ENCODE data around the gene CACNB2.
"Not testable (repeated sequence)": the region's sequence is repeated elsewhere in the genome, so short reads cannot be mapped to it uniquely, and the experiment has no call there.

CACNB2 gene

GRCh38 chr10:18157881-18158280, 17.7 kb downstream of the CACNB2 start:
- TF ChIP-seq POU2F2 (IDR thresholded peaks at IDR 0.05; ENCODE audit: low read depth, low read length) (no peak), TAF1 (IDR thresholded peaks at IDR 0.05; ENCODE audit: low read depth, low read length) (no peak), SPI1 (IDR thresholded peaks at IDR 0.05; ENCODE audit: low read depth, low read length) (no peak), PAX5 (IDR thresholded peaks at IDR 0.05; ENCODE audit: insufficient read depth, low read length, severe bottlenecking) (no peak), POLR2A (IDR thresholded peaks at IDR 0.05; ENCODE audit: low read depth, low read length) (no peak), POLR2AphosphoS5 (IDR thresholded peaks at IDR 0.05; ENCODE audit: low read depth, low read length) (no peak)
- FAIRE-seq (no peak), DNase-seq (ENCODE audit: insufficient read length, low spot score) (no peak)

DNA sequence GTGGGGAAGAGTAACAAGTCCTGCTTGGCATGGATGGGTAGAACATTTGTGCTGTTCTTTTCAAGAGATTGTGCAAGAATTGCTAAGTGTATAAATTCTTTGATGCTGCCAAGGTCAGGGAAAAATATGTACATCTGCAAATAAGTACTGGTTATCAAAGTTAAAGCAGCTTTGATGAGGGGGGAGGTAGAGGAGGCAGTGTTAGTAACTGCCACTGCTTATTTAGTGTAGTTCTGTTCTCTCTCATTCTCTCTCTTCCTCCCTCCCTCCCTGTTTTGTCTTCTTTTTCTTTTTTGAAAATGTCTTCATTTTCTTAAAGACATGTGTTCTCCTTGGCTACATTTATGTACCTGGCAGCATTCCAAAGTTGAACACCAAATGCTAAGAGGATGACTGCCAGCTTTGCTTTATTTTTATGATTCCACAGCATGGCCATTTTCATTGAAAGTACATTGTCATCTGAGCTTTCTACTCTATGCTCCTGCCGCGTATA, 18.6 kb downstream of the CACNB2 start:
- TF ChIP-seq POU2F2 (IDR thresholded peaks at IDR 0.05; ENCODE audit: low read depth, low read length) (no peak), PAX5 (IDR thresholded peaks at IDR 0.05; ENCODE audit: insufficient read depth, low read length, severe bottlenecking) (no peak), POLR2AphosphoS5 (IDR thresholded peaks at IDR 0.05; ENCODE audit: low read depth, low read length) (no peak), SPI1 (IDR thresholded peaks at IDR 0.05; ENCODE audit: low read depth, low read length) (no peak), TAF1 (IDR thresholded peaks at IDR 0.05; ENCODE audit: low read depth, low read length) (no peak), POLR2A (IDR thresholded peaks at IDR 0.05; ENCODE audit: low read depth, low read length) (no peak)
- FAIRE-seq (no peak), DNase-seq (ENCODE audit: insufficient read length, low spot score) (no peak)

- DNase-seq (ENCODE audit: insufficient read length, low spot score) = no peak
- TF ChIP-seq POU2F2 (IDR thresholded peaks at IDR 0.05; ENCODE audit: low read depth, low read length) = no peak
- no peak for TF ChIP-seq TAF1 (IDR thresholded peaks at IDR 0.05; ENCODE audit: low read depth, low read length)
- no peak for TF ChIP-seq POLR2AphosphoS5 (IDR thresholded peaks at IDR 0.05; ENCODE audit: low read depth, low read length)
- no peak for TF ChIP-seq SPI1 (IDR thresholded peaks at IDR 0.05; ENCODE audit: low read depth, low read length)
- no peak for TF ChIP-seq PAX5 (IDR thresholded peaks at IDR 0.05; ENCODE audit: insufficient read depth, low read length, severe bottlenecking)
- TF ChIP-seq POLR2A (IDR thresholded peaks at IDR 0.05; ENCODE audit: low read depth, low read length) = no peak
- no peak for FAIRE-seq
Observed at GRCh38 chr10:18159557-18159956, 19.3 kb downstream of the CACNB2 start.

GRCh38 chr10:18162021-18162627, 21.9 kb downstream of the CACNB2 start:
- FAIRE-seq (no peak), DNase-seq (ENCODE audit: insufficient read length, low spot score) (no peak)
- no peak for TF ChIP-seq POLR2AphosphoS5 (IDR thresholded peaks at IDR 0.05; ENCODE audit: low read depth, low read length)
- TF ChIP-seq TAF1 (IDR thresholded peaks at IDR 0.05; ENCODE audit: low read depth, low read length) = no peak
- no peak for TF ChIP-seq POU2F2 (IDR thresholded peaks at IDR 0.05; ENCODE audit: low read depth, low read length)
- TF ChIP-seq SPI1 (IDR thresholded peaks at IDR 0.05; ENCODE audit: low read depth, low read length) = no peak
- TF ChIP-seq POLR2A (IDR thresholded peaks at IDR 0.05; ENCODE audit: low read depth, low read length) = no peak
- no peak for TF ChIP-seq PAX5 (IDR thresholded peaks at IDR 0.05; ENCODE audit: insufficient read depth, low read length, severe bottlenecking)

DNA sequence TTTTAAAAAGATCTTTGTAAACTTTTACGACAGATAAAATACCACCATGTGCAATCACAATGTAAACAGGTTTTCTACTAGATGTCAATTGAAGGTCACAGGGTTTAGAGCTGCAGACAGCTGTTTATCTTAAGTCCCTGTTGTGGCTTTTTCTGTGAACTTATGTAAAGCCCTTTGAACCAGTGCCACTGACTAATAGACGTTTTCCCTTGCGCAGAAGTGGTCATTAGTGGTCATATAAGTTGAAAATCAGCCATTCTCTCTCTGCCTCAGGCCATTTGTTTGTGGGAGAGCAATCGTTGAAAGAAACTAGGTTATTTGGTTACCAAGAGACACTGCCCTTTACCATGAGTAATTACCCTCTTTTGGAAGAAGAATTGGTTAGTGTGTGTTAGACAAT, 23.9 kb downstream of the CACNB2 start:
- TF ChIP-seq TAF1 (IDR thresholded peaks at IDR 0.05; ENCODE audit: low read depth, low read length) (no peak), POLR2A (IDR thresholded peaks at IDR 0.05; ENCODE audit: low read depth, low read length) (no peak), SPI1 (IDR thresholded peaks at IDR 0.05; ENCODE audit: low read depth, low read length) (no peak), POLR2AphosphoS5 (IDR thresholded peaks at IDR 0.05; ENCODE audit: low read depth, low read length) (no peak), PAX5 (IDR thresholded peaks at IDR 0.05; ENCODE audit: insufficient read depth, low read length, severe bottlenecking) (no peak), POU2F2 (IDR thresholded peaks at IDR 0.05; ENCODE audit: low read depth, low read length) (no peak)
- DNase-seq (ENCODE audit: insufficient read length, low spot score) (no peak), FAIRE-seq (no peak)

GRCh38 chr10:18164748-18165361, 24.6 kb downstream of the CACNB2 start:
- DNase-seq (ENCODE audit: insufficient read length, low spot score) (no peak), FAIRE-seq (no peak)
- TF ChIP-seq SPI1 (IDR thresholded peaks at IDR 0.05; ENCODE audit: low read depth, low read length) (no peak), PAX5 (IDR thresholded peaks at IDR 0.05; ENCODE audit: insufficient read depth, low read length, severe bottlenecking) (no peak), POU2F2 (IDR thresholded peaks at IDR 0.05; ENCODE audit: low read depth, low read length) (no peak), POLR2AphosphoS5 (IDR thresholded peaks at IDR 0.05; ENCODE audit: low read depth, low read length) (no peak), POLR2A (IDR thresholded peaks at IDR 0.05; ENCODE audit: low read depth, low read length) (no peak), TAF1 (IDR thresholded peaks at IDR 0.05; ENCODE audit: low read depth, low read length) (no peak)

GRCh38 chr10:18178854-18179483, 38.7 kb downstream of the CACNB2 start:
- no peak for DNase-seq (ENCODE audit: insufficient read length, low spot score)
- FAIRE-seq = no peak
- TF ChIP-seq POU2F2 (IDR thresholded peaks at IDR 0.05; ENCODE audit: low read depth, low read length) (no peak), TAF1 (IDR thresholded peaks at IDR 0.05; ENCODE audit: low read depth, low read length) (no peak), PAX5 (IDR thresholded peaks at IDR 0.05; ENCODE audit: insufficient read depth, low read length, severe bottlenecking) (no peak), SPI1 (IDR thresholded peaks at IDR 0.05; ENCODE audit: low read depth, low read length) (no peak)

DNA sequence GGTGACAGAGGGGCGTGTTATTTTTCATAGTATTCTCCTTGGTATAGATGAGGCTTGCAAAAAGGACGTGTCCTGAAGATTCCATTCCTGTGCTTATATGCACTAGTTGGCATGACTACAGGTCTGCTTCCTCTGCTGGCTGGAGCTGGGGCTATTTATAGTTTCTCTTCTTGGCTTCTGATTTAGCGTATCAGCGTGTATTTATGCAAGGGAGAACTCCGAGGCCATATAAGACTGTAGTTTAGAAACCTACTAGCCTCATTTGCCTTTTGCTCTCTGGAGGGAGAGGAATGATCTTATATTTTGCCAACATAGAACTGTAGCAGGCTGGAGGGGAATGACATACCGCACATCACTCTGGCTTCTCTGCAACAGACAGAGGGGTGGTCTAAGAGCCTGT, 39.7 kb downstream of the CACNB2 start:
- TF ChIP-seq SPI1 (IDR thresholded peaks at IDR 0.05; ENCODE audit: low read depth, low read length) = no peak
- TF ChIP-seq POLR2AphosphoS5 (IDR thresholded peaks at IDR 0.05; ENCODE audit: low read depth, low read length) = no peak
- no peak for TF ChIP-seq POLR2A (IDR thresholded peaks at IDR 0.05; ENCODE audit: low read depth, low read length)
- TF ChIP-seq PAX5 (IDR thresholded peaks at IDR 0.05; ENCODE audit: insufficient read depth, low read length, severe bottlenecking) = no peak
- no peak for TF ChIP-seq POU2F2 (IDR thresholded peaks at IDR 0.05; ENCODE audit: low read depth, low read length)
- DNase-seq (ENCODE audit: insufficient read length, low spot score) (no peak), FAIRE-seq (no peak)

GRCh38 chr10:18181382-18181781, 41.2 kb downstream of the CACNB2 start:
- not testable (repeated sequence) for DNase-seq (ENCODE audit: insufficient read length, low spot score); FAIRE-seq
